Mucosa of gallbladder (tissue), 1 donor: Measurements from ENCODE around the gene TMEM116. TPM values are rescaled to one million over a fixed set of nuclear protein-coding genes. Genes with fewer than 3 reads are reported as not detected.
"Not testable (repeated sequence)": the region's sequence is repeated elsewhere in the genome, so short reads cannot be mapped to it uniquely, and the experiment has no call there.

Experiments used
- DNase-seq: peaks from one replicate; pipeline ENCODE4 v3.0.0-alpha.2; 2020; ENCODE audit warnings: low spot score
- total RNA-seq: library from RNA; stranded (reverse); gene quantifications from one replicate; pipeline ENCODE4 v1.2.1, GENCODE V29; 2021
- donor health status: DM: no; HTN: no; CAD: no.

Gene TMEM116
- total RNA-seq, 1 donor from 2014 or later = 18.3 TPM

GRCh38 chr12:112009596-112009995 is 3.4 kb downstream of the TMEM116 start:
- DNase-seq = not testable (repeated sequence)

GRCh38 chr12:112008918-112009317 is 4.0 kb downstream of the TMEM116 start:
- no peak for DNase-seq

DNA sequence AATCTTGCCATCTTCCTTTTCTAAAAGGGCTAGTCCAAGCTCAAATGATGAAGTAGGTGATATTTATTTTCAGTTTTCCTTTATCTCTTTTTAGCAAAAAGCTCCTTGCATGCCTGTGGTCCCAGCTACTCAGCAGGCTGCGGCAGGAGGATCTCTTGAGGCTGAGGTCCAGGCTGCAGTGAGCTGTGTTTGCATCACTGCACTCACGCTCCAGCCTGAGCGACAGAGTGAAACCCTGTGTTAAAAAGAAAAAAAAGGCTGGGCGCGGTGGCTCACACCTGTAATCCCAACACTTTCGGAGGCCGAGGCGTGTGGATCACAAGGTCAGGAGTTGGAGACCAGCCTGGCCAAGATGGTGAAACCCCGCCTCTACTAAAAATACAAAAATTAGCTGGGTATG is 5.0 kb downstream of the TMEM116 start:
- DNase-seq = no peak

DNA sequence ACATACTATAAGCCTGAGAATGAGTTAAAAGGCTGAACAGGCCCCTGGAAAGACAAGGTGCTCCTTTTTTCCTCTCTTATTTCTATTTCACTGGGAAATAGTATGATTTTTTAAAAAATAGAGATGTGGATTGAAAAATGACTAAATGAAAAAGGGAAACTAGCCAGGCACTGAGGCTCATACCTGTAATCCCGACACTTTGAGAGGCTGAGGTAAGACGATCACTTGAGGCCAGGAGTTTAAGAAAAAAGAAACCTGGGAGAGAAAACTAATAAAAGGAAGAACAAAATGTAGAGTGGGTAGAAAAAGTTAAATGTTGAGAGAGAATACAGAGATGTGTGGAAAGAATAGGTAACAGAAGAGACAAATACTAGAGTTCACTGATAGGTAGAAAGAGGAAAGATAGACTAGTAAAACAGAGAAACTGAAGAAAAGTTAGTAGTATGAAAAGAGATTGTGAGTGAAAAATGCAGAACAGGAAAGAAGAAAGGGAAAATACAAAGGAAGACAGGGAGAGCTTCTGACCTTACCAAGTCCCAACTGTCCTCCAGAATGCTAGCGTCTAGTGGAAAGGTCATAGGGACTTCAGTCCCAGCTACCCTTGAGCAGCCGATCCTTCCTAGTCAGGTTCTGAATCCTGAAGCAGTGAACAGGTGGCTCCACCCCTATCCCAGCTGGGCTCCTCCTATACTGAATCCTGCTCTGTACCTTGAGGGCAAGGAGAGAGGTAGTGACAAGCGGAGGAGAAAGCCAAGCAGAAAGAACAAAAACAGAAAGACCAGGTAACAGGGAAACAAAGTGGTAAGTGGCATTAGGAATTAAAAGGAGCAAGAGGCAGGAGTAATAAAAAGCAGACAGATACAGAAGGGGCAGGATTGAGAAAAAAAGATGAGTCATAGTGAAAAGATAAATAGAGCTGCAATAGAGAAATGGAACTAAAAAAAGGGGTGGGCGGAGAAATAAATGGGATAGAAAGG is 7.3 kb downstream of the TMEM116 start:
- peak; percentile 53 for DNase-seq

DNA sequence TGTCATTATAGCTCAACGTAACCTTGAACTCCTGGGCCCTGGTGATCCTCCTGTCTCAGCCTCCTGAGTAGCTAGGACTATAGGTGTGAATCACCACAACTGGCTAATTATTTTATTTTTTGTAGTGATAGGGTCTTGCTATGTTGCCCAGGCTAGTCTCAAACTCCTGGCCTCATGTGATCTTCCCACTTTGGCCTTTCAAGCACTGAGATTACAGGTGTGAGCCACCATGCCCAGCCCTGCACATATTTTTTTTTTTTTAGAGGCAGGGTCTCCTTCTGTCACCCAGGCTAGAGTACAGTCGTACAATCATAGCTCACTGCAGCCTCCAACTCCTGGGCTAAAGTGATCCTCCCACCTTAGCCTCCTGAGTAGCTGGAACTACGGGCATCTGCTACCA is 8.9 kb downstream of the TMEM116 start:
- DNase-seq = no peak

DNA sequence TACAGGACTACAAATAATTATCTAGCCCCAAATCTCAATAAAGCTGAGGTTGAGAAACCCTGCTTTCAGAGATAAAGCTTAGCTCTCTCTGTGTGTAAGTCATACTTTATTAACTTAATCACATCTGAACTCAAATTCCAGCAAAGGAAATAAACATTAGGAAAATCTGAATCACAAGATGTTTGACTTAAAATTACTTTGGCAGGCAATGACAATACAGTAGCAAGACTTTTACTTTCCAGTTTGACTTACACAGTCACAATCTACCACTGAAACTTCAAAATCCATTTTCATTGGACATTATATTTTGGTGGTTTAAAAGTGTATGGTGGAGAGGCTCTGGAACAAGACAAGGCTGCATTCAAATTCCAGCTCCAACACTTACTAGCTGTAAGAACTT is 11.4 kb downstream of the TMEM116 start:
- no peak for DNase-seq

- DNase-seq = no peak
Observed at GRCh38 chr12:112000820-112001219, 12.1 kb downstream of the TMEM116 start.

GRCh38 chr12:111999129-111999528 is 13.8 kb downstream of the TMEM116 start:
- not testable (repeated sequence) for DNase-seq

GRCh38 chr12:111998015-111998414 is 14.9 kb downstream of the TMEM116 start:
- DNase-seq = no peak

DNA sequence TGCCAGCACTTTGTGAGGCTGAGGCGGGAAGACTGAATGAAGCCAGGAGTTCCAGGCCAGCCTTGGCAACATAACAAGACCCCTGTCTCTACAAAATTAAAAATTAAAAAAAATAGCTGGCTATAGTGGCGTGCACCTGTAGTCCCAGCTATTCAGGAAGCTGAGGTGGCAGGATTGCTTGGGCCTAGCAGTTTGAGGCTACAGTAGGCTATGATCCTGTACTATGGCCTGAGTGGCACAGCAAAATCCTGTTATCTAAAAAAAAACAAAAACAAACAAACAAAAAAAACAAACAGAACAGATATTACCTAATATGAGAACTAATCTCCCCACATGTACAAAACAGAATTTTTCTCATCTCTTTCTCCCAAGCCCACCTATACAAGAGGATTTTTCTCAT is 15.7 kb downstream of the TMEM116 start:
- no peak for DNase-seq

GRCh38 chr12:111995782-111996480 is 17.0 kb downstream of the TMEM116 start:
- no peak for DNase-seq

- DNase-seq = not testable (repeated sequence)
Observed at GRCh38 chr12:111994211-111995111, 18.5 kb downstream of the TMEM116 start.

GRCh38 chr12:111993292-111994150 is 19.4 kb downstream of the TMEM116 start:
- DNase-seq = no peak

- DNase-seq = no peak
Observed at GRCh38 chr12:111992464-111992863, 20.5 kb downstream of the TMEM116 start.

GRCh38 chr12:111991946-111992345 is 21.0 kb downstream of the TMEM116 start:
- DNase-seq = no peak

DNA sequence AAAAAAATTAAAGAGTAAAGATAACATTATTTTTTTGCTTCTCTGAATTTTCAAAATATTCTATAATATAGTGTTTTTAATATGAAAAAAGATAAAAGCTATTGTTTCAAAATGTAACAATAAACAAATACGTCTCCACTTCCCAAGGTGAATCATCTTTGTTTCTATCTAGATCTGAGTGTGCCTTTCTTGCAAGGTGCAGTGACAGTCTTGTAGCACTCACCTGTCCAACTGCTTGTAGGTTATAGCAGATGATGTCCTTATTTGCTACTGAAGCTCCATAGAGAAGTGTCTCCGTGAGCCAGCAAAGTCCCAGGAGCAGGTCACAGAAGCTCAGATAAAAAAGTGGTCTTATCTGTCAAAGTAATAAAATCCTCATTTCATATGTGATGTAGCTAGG is 21.4 kb downstream of the TMEM116 start:
- DNase-seq = no peak

- DNase-seq = no peak
Observed at GRCh38 chr12:111984820-111985219, 28.1 kb downstream of the TMEM116 start.

DNA sequence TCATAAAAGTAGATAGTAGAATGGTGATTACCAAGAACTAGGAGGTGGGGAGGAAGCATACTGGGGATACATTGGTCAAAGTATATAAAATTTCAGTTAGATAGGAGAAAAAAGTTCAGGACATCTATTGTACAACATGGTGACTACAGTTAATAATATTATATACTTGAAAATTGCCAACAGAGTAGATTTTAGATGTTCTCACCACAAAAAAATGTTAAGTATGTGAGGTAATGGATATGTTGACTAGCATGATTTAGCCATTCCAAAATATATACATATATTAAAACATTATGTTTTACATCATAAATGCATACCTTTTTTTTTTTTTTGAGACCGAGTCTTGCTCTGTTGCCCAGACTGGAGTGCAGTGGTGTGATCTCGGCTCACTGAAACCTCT is 31.0 kb downstream of the TMEM116 start:
- DNase-seq = no peak

GRCh38 chr12:111980598-111980997 is 32.4 kb downstream of the TMEM116 start:
- no peak for DNase-seq

GRCh38 chr12:111978545-111978944 is 34.4 kb downstream of the TMEM116 start:
- no peak for DNase-seq

DNA sequence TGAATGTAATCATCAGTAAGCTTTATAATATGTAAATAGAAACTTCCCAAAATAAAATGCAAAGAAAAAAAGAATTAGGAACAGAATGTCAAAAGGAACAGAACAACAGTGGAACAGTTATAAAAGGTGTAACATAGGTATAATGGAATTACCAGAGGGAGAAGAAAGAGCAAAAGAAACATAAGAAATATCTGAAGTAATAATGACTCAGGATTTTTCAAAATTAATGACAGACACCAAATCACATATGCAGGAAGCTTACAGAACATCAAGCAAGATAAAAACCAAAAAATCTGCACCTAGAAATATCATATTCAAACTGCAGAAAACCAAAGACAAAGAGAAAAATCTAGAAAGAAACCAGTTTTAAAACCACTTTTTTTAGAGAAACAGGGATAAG is 36.1 kb downstream of the TMEM116 start:
- no peak for DNase-seq
